CD4-positive, alpha-beta T cell (primary cell): ENCODE data around the gene UNC13C. TPM values are rescaled to one million over a fixed set of nuclear protein-coding genes. Genes with fewer than 3 reads are reported as not detected.
"Not testable (repeated sequence)": the region's sequence is repeated elsewhere in the genome, so short reads cannot be mapped to it uniquely, and the experiment has no call there.

Experiments used
- ATAC-seq: fragments of 200-7000 bp; cut with Tn5 transposase; one replicate; pipeline ENCODE4 v1.10.0; 2022; ENCODE audit warnings: mild to moderate bottlenecking; ENCODE audit not compliant: poor library complexity
- CTCF ChIA-PET: fragments of 350-600 bp; sonication (Branson Sonifier 250); formaldehyde crosslinking; loops from one replicate; lab custom pipeline; 2021; ENCODE audit warnings: antibody characterized with exemption, inconsistent platforms; lab: Charles Lee
- POLR2A ChIA-PET: fragments of 350-600 bp; sonication (Branson Sonifier 250); formaldehyde crosslinking; loops from one replicate; lab custom pipeline; 2021; ENCODE audit warnings: antibody characterized with exemption, inconsistent platforms; lab: Charles Lee
- DNase-seq, 14 experiments: peaks; one replicate each; pipeline ENCODE4 v3.0.0-alpha.2; 2013 to 2020; ENCODE audit warnings: mixed read lengths in 2 of 14
- H3K27ac ChIP-seq, 2 donors: one replicate each; pipeline versions ENCODE4 v1.5.1 to v1.7.0; 2013; ENCODE audit warnings: low read length in 2 of 2, low read depth in 1 of 2, mild to moderate bottlenecking in 1 of 2
- H3K27me3 ChIP-seq, 2 experiments: 1 replicate in 1 of 2; 2 replicates in 1 of 2; pipeline versions ENCODE4 v1.6.1 to v1.7.0; 2013; ENCODE audit warnings: low read length in 2 of 2, control low read depth in 1 of 2, mild to moderate bottlenecking in 1 of 2, moderate library complexity in 1 of 2; ENCODE audit not compliant: insufficient read depth in 2 of 2, control insufficient read depth in 1 of 2
- H3K36me3 ChIP-seq: one replicate; pipeline ENCODE4 v1.6.1; 2013; ENCODE audit warnings: low read length, control low read depth; ENCODE audit not compliant: insufficient read depth
- H3K4me1 ChIP-seq: one replicate; pipeline ENCODE4 v1.6.1; 2013; ENCODE audit warnings: low read length, control low read depth; ENCODE audit not compliant: insufficient read depth
- H3K4me3 ChIP-seq: one replicate; pipeline ENCODE4 v1.5.1; 2013; ENCODE audit warnings: mild to moderate bottlenecking, low read length, moderate library complexity
- H3K9me3 ChIP-seq, 2 experiments: 1 replicate in 1 of 2; 2 replicates in 1 of 2; pipeline versions ENCODE4 v1.6.1 to v1.7.0; 2013; ENCODE audit warnings: low read length in 2 of 2, mild to moderate bottlenecking in 2 of 2, control low read depth in 1 of 2, moderate library complexity in 1 of 2; ENCODE audit not compliant: control insufficient read depth in 1 of 2, insufficient read depth in 1 of 2
- H3K27ac Mint-ChIP-seq: one replicate; pipeline ENCODE4 v1.8.0; 2020; ENCODE audit warnings: mixed read lengths
- H3K27me3 Mint-ChIP-seq: one replicate; pipeline ENCODE4 v1.8.0; 2021; ENCODE audit warnings: mixed read lengths
- H3K36me3 Mint-ChIP-seq: one replicate; pipeline ENCODE4 v1.8.0; 2021; ENCODE audit warnings: low read depth, mixed read lengths
- H3K4me1 Mint-ChIP-seq: one replicate; pipeline ENCODE4 v1.8.0; 2021; ENCODE audit warnings: low read depth, mixed read lengths
- H3K4me3 Mint-ChIP-seq: one replicate; pipeline ENCODE4 v1.8.0; 2020; ENCODE audit warnings: mild to moderate bottlenecking, mixed read lengths
- H3K9me3 Mint-ChIP-seq: one replicate; pipeline ENCODE4 v1.8.0; 2020; ENCODE audit warnings: mixed read lengths
- intact Hi-C, 2 experiments: fragments of 100-400 bp; cut with DNase I in 1 of 2; cut with micrococcal nuclease in 1 of 2; formaldehyde crosslinking; loops; one replicate each; pipeline versions ENCODE4 v1.15.1 to v1.9.0; 2023 to 2025; cut with DNase I, micrococcal nuclease
- total RNA-seq, 174 experiments: library from RNA in 2 of 174; stranded (reverse) in 2 of 174; gene quantifications; one replicate each; pipeline ENCODE4 v1.2.3 and lab custom pipeline; 2021 to 2026
- TF ChIP-seq, protein P1 (sequence below): fragments of 200-600 bp; IDR thresholded peaks from one replicate; pipeline ENCODE4 v1.8.0; 2022; ENCODE audit warnings: antibody characterized with exemption, mild to moderate bottlenecking

Gene UNC13C
- total RNA-seq, 2 experiments from 2014 or later: not detected

DNA sequence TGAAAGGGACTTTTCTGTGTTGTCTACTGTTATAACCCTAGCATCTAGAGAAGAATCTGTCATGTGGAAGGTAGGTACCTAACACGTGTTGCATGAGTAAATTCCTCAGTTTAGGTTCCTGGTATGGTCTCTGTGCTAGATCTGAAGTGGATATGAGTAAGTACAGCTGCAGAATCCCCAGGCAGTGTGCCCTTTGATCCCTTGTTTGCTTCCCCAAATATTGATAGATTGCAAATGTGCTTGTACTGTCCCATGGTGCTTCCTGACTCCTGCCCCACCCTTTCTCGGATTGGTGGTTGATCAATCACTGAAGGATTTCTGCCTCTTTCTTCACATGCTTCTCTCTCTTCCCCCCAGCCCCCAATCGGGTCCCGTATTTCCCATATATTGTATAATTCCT is 450.4 kb downstream of the UNC13C start:
- Histone ChIP-seq H3K4me1 (no peaks in the 10 kb centered on the region), H3K36me3 (no peaks in the 10 kb centered on the region), H3K9me3 (no peaks in the 10 kb centered on the region), H3K4me3 (no peak overlapping the region), H3K27me3 (no peaks in the 10 kb centered on the region), H3K27ac (no peak overlapping the region)
- Mint-ChIP-seq H3K27ac (no peak overlapping the region), H3K27me3 (no peaks in the 10 kb centered on the region), H3K36me3 (no peaks in the 10 kb centered on the region), H3K4me3 (no peak overlapping the region), H3K4me1 (no peaks in the 10 kb centered on the region), H3K9me3 (peaks cover 5% of the 10 kb centered on the region)
- DNase-seq (no peak), ATAC-seq (no peak)
- ChIA-PET POLR2A (no interaction called here), CTCF (no interaction called here)
- intact Hi-C loops: no loop called here
- TF ChIP-seq, protein P1, sequence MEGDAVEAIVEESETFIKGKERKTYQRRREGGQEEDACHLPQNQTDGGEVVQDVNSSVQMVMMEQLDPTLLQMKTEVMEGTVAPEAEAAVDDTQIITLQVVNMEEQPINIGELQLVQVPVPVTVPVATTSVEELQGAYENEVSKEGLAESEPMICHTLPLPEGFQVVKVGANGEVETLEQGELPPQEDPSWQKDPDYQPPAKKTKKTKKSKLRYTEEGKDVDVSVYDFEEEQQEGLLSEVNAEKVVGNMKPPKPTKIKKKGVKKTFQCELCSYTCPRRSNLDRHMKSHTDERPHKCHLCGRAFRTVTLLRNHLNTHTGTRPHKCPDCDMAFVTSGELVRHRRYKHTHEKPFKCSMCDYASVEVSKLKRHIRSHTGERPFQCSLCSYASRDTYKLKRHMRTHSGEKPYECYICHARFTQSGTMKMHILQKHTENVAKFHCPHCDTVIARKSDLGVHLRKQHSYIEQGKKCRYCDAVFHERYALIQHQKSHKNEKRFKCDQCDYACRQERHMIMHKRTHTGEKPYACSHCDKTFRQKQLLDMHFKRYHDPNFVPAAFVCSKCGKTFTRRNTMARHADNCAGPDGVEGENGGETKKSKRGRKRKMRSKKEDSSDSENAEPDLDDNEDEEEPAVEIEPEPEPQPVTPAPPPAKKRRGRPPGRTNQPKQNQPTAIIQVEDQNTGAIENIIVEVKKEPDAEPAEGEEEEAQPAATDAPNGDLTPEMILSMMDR: no peak

DNA sequence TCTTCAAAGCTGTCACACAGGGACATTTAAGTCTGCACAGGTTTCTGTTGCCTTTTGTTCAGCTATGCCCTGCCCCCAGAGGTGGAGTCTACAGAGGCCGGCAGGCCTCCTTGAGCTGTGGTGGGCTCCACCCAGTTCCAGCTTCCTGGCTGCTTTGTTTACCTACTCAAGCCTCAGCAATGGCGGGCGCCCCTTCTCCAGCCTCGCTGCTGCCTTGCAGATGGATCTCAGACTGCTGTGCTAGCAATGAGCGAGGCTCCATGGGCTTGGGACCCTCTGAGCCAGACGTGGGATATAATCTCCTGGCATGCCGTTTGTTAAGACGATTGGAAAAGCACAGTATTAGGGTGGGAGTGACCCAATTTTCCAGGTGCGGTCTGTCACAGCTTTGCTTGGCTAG is 472.0 kb downstream of the UNC13C start:
- CTCF ChIA-PET: not testable (repeated sequence)

DNA sequence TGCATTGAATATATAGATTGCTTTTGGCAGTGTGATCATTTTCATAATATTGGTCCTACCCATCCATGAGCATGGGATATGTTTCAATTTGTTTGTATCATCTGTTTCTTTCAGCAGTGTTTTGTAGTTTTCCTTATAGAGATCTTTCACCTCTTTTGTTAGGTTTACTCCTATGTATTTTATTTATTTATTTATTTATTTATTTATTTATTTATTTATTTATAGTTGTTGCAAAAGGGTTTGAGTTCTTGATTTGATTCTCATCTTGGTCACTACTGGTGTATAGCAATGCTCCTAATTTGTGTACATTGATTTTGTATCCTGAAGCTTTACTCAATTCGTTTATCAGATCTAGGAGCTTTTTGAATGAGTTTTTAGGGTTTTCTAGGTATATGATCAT is 478.2 kb downstream of the UNC13C start:
- no peaks in the 10 kb centered on the region for H3K36me3 Mint-ChIP-seq
- H3K4me1 Mint-ChIP-seq: no peaks in the 10 kb centered on the region
- ChIA-PET POLR2A (no interaction called here), CTCF (no interaction called here)
- H3K27me3 ChIP-seq: no peaks in the 10 kb centered on the region
- no peaks in the 10 kb centered on the region for H3K36me3 ChIP-seq
- H3K4me3 ChIP-seq: no peak overlapping the region
- no peak overlapping the region for H3K27ac Mint-ChIP-seq
- no peaks in the 10 kb centered on the region for H3K27me3 Mint-ChIP-seq
- H3K9me3 ChIP-seq: peaks cover 10 to 22% of the 10 kb centered on the region in 2 experiments
- H3K4me1 ChIP-seq: no peaks in the 10 kb centered on the region
- peaks cover 16% of the 10 kb centered on the region for H3K9me3 Mint-ChIP-seq
- no peak for DNase-seq
- TF ChIP-seq, protein P1: no peak
- no peak for ATAC-seq
- no peak overlapping the region for H3K27ac ChIP-seq
- intact Hi-C loops: no loop called here
- H3K4me3 Mint-ChIP-seq: no peak overlapping the region

More for the DNA sequence above, 472.0 kb downstream of the UNC13C start:
- H3K4me1 ChIP-seq, intact Hi-C loops, H3K36me3 Mint-ChIP-seq, H3K36me3 ChIP-seq, DNase-seq, ATAC-seq, H3K27me3 ChIP-seq, H3K4me3 ChIP-seq, H3K4me1 Mint-ChIP-seq, H3K27me3 Mint-ChIP-seq, H3K27ac ChIP-seq, H3K27ac Mint-ChIP-seq, H3K4me3 Mint-ChIP-seq, POLR2A ChIA-PET, H3K9me3 Mint-ChIP-seq: not testable (repeated sequence)
- peaks cover 19 to 21% of the 10 kb centered on the region in 2 experiments for H3K9me3 ChIP-seq

DNA sequence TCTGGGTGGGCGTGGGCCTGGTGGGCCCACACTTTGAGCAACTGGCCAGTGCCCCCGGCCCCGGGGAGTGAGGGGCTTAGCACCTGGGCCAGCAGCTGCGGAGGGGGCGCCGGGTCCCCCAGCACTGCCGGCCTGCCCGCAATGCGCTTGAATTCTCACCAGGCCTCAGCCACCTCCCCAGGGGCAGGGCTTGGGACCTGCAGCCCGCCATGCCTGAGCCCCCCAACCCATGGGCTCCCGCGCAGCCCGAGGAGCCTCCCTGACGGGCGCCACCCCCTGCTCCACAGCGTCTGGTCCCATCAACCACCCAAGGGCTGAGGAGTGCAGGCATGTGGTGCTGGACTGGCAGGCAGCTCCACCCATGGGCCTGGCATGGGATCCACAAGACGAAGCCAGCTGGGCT is 484.3 kb downstream of the UNC13C start:
- intact Hi-C loops: no loop called here

More for the DNA sequence above, 484.3 kb downstream of the UNC13C start:
- Mint-ChIP-seq H3K4me3 (no peak overlapping the region), H3K4me1 (no peaks in the 10 kb centered on the region), H3K27me3 (no peaks in the 10 kb centered on the region), H3K27ac (no peak overlapping the region), H3K36me3 (no peaks in the 10 kb centered on the region), H3K9me3 (peaks cover 13% of the 10 kb centered on the region)
- no peak overlapping the region for H3K27ac ChIP-seq
- CTCF ChIA-PET: no interaction called here
- no peaks in the 10 kb centered on the region for H3K36me3 ChIP-seq
- ATAC-seq: no peak
- DNase-seq: peak in 1 of 14 experiments; percentile 7
- no peaks in the 10 kb centered on the region for H3K4me1 ChIP-seq
- no peaks in the 10 kb centered on the region for H3K27me3 ChIP-seq
- POLR2A ChIA-PET: no interaction called here
- no peak overlapping the region for H3K4me3 ChIP-seq
- H3K9me3 ChIP-seq: peaks cover 5 to 8% of the 10 kb centered on the region in 2 experiments
- TF ChIP-seq, protein P1: no peak
